ENCODE results near the gene TSNAX.

DNA sequence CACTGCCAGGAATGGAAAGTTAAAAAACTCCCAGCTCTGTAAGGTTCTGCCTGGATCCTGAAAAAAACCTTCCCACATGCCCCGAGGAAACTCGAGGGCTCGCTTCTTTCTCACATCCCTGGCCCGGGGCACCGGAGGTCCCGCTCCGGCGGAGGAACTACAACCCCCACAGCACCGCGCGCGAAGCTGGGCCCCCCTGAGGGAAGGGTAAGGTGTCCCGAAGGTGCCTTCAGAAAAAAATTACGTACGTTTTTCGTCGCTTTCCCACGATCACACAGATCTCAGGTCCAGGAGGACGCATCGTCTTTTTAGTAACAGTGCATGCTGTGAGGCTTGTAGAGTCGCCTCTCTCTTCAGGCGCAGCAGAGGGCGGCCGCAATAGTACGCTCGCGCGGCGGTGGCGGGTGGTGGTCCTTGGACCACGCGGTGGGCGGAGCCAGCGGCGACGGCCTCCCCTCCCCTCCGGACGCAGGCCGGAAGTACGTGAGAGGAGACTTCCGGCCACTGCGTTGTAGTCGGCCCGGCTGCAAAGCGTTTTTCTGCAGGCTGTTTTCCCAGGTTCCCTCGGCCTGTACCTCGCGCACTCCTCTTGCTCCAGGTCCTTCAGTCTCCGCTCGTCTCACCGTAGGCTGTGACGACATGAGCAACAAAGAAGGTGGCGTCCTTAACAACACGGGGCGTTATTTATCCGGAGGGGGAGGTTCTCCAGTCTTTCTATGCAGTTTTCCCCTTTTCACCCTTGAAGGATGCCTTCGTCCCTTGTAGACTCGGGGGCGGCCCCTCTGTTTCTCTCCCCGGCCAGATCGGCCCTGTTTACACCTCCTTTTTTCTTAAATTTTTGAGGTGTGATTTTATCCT, at the start of gene TSNAX:
- peak; percentile 87 to 93 for TF ChIP-seq POLR2A (IDR thresholded peaks at IDR 0.05)
- TF ChIP-seq, protein P1, sequence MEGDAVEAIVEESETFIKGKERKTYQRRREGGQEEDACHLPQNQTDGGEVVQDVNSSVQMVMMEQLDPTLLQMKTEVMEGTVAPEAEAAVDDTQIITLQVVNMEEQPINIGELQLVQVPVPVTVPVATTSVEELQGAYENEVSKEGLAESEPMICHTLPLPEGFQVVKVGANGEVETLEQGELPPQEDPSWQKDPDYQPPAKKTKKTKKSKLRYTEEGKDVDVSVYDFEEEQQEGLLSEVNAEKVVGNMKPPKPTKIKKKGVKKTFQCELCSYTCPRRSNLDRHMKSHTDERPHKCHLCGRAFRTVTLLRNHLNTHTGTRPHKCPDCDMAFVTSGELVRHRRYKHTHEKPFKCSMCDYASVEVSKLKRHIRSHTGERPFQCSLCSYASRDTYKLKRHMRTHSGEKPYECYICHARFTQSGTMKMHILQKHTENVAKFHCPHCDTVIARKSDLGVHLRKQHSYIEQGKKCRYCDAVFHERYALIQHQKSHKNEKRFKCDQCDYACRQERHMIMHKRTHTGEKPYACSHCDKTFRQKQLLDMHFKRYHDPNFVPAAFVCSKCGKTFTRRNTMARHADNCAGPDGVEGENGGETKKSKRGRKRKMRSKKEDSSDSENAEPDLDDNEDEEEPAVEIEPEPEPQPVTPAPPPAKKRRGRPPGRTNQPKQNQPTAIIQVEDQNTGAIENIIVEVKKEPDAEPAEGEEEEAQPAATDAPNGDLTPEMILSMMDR (IDR thresholded peaks at IDR 0.05), result no peak

Measured in adrenal gland (tissue), 5 donors.